Medulla oblongata (tissue), 1 donor: ENCODE data around the gene ANXA8.

Experiments
- DNase-seq: peaks from one replicate; pipeline ENCODE4 v3.0.0-alpha.2; 2015; ENCODE audit errors: extremely low spot score

The ANXA8 gene

GRCh38 chr10:47449102-47449978, 34.6 kb downstream of the ANXA8 start:
- DNase-seq: peak; percentile 24

GRCh38 chr10:47447705-47448104, 36.2 kb downstream of the ANXA8 start:
- no peak for DNase-seq

- no peak for DNase-seq
These were observed 36.7 kb downstream of the ANXA8 start for GRCh38 chr10:47447209-47447608.

DNA sequence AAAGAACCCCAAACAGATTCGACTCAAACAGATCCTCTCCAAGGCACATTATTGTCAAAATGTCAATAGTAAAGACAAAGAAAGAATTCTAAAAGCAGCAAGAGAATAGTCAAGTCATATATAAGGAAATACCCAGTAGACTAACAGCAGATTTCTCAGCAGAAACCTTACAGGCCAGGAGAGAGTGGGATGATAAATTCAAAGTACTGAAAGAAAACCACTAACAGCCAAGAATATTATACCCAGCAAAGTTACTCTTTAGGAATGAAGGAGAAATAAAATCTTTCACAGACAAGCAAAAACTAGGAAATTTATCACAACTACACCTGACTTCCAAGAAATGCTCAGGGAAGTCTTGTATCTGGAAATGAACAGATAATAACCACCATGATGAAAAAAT, 38.2 kb downstream of the ANXA8 start:
- no peak for DNase-seq

GRCh38 chr10:47444047-47444446, 39.9 kb downstream of the ANXA8 start:
- no peak for DNase-seq

DNA sequence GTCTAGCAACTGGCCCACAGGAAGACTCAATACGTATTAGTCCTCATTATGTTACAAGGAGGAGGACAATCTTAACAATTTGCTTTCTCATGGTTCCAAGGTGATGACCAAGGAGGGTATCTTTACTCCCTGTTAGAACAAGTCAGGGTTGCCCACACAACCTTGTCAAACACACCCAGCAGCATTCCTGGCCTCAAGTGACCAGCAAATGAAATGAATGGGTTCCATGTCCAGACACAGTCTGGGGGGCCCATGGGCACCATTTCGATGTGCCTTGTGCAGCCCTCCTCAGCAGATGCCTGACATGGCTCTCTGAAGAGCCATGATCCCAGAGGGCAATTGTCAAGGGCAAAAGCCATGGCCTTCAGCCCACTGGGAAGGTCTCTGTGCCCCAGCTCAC, 40.8 kb downstream of the ANXA8 start:
- DNase-seq: no peak

DNA sequence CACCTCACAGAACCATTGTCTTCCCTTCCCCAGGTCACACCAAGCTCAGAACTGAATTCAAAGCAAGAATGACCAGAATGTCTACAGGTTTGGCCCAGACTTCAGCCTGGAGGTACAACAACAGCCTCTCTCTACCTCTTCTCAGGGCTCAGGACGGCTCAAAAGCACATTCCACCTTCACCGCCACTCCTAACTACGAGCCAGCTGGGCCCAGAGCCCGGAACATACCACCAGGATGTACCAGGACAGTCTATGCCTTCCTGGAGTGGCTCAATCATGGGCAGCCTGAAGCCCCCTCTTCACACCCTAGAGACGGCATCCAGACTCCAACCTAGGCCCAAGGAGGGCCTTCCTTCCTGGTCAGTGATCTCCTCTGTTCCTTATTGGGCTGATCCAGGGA, 41.6 kb downstream of the ANXA8 start:
- DNase-seq: no peak

DNA sequence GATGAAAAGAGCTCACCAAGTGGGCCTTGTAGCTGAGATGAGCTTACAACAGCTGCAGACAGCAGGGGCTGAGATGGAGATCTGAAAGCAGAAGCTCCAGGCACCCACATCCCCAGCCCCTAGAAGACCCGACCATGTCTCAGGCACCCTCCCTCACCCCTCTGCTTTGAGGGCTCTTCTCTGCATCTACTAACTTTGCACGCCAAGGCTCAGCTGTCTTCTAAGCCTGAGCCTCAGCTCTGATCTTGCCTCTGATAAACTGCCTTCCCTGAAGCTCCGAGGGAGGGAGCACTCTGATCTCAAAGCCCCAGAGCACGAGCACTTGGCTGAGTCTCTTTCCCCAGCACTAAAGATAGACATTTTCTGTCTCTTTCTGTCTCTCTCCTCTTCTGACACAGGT, 42.0 kb downstream of the ANXA8 start:
- DNase-seq: no peak

GRCh38 chr10:47440207-47440606, 43.7 kb downstream of the ANXA8 start:
- DNase-seq: no peak

GRCh38 chr10:47438857-47439474, 44.9 kb downstream of the ANXA8 start:
- peak; percentile 21 for DNase-seq

GRCh38 chr10:47435081-47435480, 48.8 kb downstream of the ANXA8 start:
- no peak for DNase-seq

DNA sequence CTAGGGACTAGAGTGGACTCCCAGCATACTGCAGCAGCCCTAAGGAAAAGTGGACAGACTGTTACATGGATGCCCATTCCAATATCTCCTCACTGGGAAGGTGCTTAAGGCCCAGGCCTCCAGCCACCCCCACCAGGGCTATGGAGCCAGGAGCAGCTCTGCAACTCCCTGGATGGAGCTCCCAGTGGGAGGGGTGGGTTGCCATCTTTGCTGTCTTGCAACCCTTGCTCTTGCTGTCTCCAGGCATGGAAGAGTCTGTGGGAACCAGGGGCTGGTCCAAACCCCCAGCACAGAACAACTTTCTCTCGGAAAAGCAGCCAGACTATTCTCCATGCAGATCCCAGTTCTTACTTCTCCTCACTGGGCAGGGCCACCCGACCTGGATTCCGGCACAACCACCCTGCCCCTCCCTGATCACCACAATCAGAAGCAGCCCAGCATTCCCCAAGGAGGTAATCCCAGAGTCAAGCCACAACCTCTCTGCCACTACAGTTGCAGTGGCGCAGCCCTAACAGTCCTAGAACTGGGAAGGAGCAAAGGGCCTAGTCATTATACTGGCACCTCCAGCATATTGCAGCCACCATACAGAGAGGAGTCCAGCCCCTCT, 58.0 kb downstream of the ANXA8 start:
- no peak for DNase-seq

- DNase-seq: no peak
These were observed 59.7 kb downstream of the ANXA8 start for GRCh38 chr10:47424231-47424630.

DNA sequence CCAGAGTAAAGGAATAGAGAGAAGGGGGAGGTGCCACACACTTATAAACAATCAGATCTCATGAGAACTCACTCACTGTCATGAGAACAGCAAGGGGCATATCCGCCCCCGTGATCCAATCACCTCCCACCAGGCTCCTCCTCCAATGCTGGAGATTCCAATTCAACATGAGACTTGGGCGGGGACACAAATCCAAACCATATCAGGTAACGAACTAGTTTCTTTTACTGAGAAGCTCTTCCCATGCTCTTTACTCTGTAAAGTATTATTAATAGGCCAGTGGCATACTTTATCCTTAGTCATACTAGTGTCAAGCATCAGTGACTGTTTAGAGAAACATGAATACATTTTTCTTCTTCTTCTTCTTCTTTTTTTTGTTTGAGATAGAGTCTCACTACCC, 60.4 kb downstream of the ANXA8 start:
- DNase-seq: no peak

GRCh38 chr10:47421057-47421952, 62.6 kb downstream of the ANXA8 start:
- DNase-seq: no peak

DNA sequence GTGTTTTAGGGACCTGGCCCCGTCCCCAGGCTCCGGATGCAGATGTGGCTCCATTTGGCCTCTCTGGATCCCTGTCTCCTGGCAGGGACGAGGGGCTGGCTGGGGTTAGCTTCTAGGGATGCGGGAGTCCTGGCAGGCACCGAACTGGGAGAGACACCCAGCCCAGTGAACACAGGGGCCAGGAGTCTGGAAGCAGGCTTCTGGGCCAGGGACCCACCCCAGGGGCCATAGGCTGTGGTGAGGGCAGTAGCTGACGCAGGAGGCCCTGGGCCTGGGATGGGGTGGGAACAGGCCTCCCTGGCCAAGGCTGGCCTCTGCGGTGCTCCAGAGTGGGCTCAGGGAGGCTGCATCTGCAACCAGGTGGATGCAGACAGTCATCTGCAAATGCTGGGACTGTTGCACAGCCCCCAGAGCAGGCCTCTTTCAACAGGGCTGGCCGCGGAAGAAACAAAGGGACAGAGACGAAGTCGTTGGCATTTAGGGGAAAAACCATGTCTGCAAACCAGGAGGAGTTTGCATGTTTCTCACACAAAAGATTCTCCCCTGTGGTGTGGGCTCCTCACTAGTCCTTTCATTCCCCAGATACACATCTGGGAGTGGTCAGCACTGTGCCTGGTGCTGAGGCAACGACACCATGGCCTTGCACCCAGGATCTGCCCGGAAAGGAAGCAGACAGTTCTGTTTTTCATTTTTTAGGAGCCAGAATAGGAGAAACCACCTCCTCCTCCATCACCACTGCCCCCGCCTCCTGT, 63.4 kb downstream of the ANXA8 start:
- no peak for DNase-seq

- no peak for DNase-seq
These were observed 64.5 kb downstream of the ANXA8 start for GRCh38 chr10:47419421-47419820.

DNA sequence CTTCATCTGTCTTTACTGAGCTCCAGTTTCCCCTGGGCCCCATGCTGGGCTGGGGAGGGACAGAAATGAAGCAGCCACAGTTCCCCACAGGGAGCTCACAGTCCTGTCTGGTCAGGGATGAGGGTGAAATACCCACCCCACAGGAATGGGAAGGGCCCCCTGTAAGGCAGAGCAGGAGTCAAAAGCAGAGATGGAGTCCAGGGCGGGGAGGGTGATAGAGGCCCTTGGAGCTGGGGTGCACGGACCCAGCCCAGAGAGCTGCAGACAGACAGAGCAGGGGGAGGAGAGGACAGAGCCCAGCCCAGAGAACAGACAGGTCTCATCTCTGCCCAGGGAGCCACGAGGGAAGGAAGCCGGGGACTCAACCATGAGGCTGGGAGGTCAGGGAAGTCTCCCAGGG, 64.9 kb downstream of the ANXA8 start:
- no peak for DNase-seq

DNA sequence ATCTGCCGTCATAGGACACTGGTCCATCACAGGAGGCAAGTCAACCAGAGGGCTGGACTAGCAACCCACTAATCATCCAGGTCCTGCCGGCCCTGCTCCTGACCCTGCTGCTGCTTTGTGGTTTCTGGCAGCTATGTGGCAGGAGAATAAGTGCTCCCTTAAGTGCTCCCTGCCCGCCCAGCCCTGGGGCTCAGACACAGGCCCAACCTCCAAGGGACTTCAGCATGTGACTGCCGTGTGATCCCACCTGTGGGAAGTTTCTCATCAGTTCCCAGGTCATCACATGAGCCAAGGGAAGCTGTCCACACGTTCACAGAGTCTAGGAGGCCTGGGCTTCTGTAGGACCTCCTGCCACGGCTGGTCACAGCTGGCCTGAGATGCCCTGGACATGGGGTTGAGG, 65.6 kb downstream of the ANXA8 start:
- DNase-seq: no peak
